H1 (cell line): ENCODE data around the gene CD247. TPM values are rescaled to one million over a fixed set of nuclear protein-coding genes. Genes with fewer than 3 reads are reported as not detected.

ENCODE experiments used
- CTCF ChIA-PET: fragments of 300-600 bp; sonication (Branson Sonifier 250); formaldehyde crosslinking; loops from one replicate; lab custom pipeline; 2021; ENCODE audit not compliant: partially characterized antibody; lab: Charles Lee
- POLR2A ChIA-PET: fragments of 300-600 bp; sonication (Branson Sonifier 250); formaldehyde crosslinking; loops from one replicate; lab custom pipeline; 2021; ENCODE audit warnings: inconsistent platforms; ENCODE audit not compliant: partially characterized antibody; lab: Charles Lee
- DNase-seq, 2 experiments: peaks; one replicate each; pipeline versions ENCODE4 v3.0.0 to v3.0.0-alpha.2; 2010 to 2022; ENCODE audit warnings: low spot score in 2 of 2, low read depth in 1 of 2, mixed read lengths in 1 of 2
- FAIRE-seq: peaks from 2 replicates; lab custom pipeline; 2011; peaks lifted over from hg19 to GRCh38; lab: Jason Lieb, UNC
- H2AFZ ChIP-seq: 2 replicates; pipeline ENCODE4 v1.8.1; 2012; ENCODE audit warnings: low read length, inconsistent platforms
- H2AK5ac ChIP-seq: 2 replicates; pipeline ENCODE4 v1.6.1; 2013; ENCODE audit warnings: low read depth, low read length
- H2BK120ac ChIP-seq: replicated peaks from 2 replicates; pipeline ENCODE3; 2013; ENCODE audit warnings: low read depth, low read length, inconsistent platforms
- H2BK12ac ChIP-seq: 2 replicates; pipeline ENCODE4 v1.6.1; 2013; ENCODE audit warnings: low read depth, low read length
- H2BK15ac ChIP-seq: 2 replicates; pipeline ENCODE4 v1.6.1; 2013; ENCODE audit warnings: low read length
- H2BK20ac ChIP-seq: 2 replicates; pipeline ENCODE4 v1.6.1; 2013; ENCODE audit warnings: low read length
- H2BK5ac ChIP-seq: 2 replicates; pipeline ENCODE4 v1.6.1; 2013; ENCODE audit warnings: low read depth, low read length
- H3K14ac ChIP-seq: 2 replicates; pipeline ENCODE4 v1.6.1; 2013; ENCODE audit warnings: inconsistent platforms; ENCODE audit not compliant: insufficient read length
- H3K18ac ChIP-seq: 2 replicates; pipeline ENCODE4 v1.6.1; 2013; ENCODE audit warnings: low read length; ENCODE audit errors: extremely low read depth
- H3K23ac ChIP-seq: 2 replicates; pipeline ENCODE4 v1.6.1; 2013; ENCODE audit warnings: inconsistent platforms; ENCODE audit not compliant: insufficient read length
- H3K23me2 ChIP-seq: 2 replicates; pipeline ENCODE4 v1.6.1; 2013; ENCODE audit warnings: low read depth, low read length
- H3K27ac ChIP-seq: 2 replicates; pipeline ENCODE4 v1.6.1; 2011; ENCODE audit warnings: low read depth, low read length, inconsistent platforms
- H3K27me3 ChIP-seq, 4 experiments: replicated peaks in 1 of 4; 1 replicate in 1 of 4; 2 replicates in 3 of 4; pipeline versions ENCODE4 v1.6.1 to v1.8.1; 2011 to 2013; ENCODE audit warnings: low read length in 3 of 4, mild to moderate bottlenecking in 3 of 4, inconsistent platforms in 2 of 4, mixed read lengths in 2 of 4, moderate library complexity in 1 of 4; ENCODE audit not compliant: control insufficient read depth in 3 of 4, insufficient read depth in 3 of 4; ENCODE audit errors: extremely low read depth in 1 of 4
- H3K36me3 ChIP-seq, 4 experiments: 2 replicates each; pipeline versions ENCODE4 v1.6.1 to v1.8.1; 2011 to 2013; ENCODE audit warnings: mild to moderate bottlenecking in 4 of 4, low read length in 3 of 4, moderate library complexity in 2 of 4, control low read depth in 1 of 4, inconsistent platforms in 1 of 4; ENCODE audit not compliant: insufficient read depth in 4 of 4, control insufficient read depth in 2 of 4
- H3K4ac ChIP-seq: replicated peaks from 2 replicates; pipeline ENCODE3; 2013; ENCODE audit warnings: low read length, low read depth, mixed read lengths, inconsistent platforms; ENCODE audit not compliant: insufficient read length
- H3K4me1 ChIP-seq, 4 experiments: replicated peaks in 1 of 4; 1 replicate in 1 of 4; 2 replicates in 3 of 4; pipeline versions ENCODE4 v1.6.1 to v1.8.1; 2011 to 2013; ENCODE audit warnings: low read length in 3 of 4, inconsistent platforms in 2 of 4, mixed read lengths in 1 of 4; ENCODE audit not compliant: insufficient read depth in 4 of 4, control insufficient read depth in 3 of 4
- H3K4me2 ChIP-seq, 2 experiments: 2 replicates each; pipeline versions ENCODE4 v1.6.1 to v1.8.1; 2011 to 2013; ENCODE audit warnings: low read depth in 2 of 2, low read length in 2 of 2, control low read depth in 1 of 2, inconsistent platforms in 1 of 2, mild to moderate bottlenecking in 1 of 2; ENCODE audit not compliant: insufficient read depth in 1 of 2
- H3K4me3 ChIP-seq, 4 experiments: fragments of 200-600, 300-600 bp in 1 of 4; sonication (generic), shearing (Covaris generic), sonication (Bioruptor Twin) in 1 of 4; 2 replicates each; pipeline versions ENCODE4 v1.5.1 to v1.8.1; 2011 to 2016; ENCODE audit warnings: low read length in 4 of 4, low read depth in 3 of 4, control low read depth in 2 of 4, inconsistent platforms in 2 of 4, mild to moderate bottlenecking in 2 of 4, mixed read lengths in 1 of 4, moderate library complexity in 1 of 4; ENCODE audit not compliant: insufficient read depth in 2 of 4; ENCODE audit errors: extremely low read depth in 1 of 4
- H3K56ac ChIP-seq: replicated peaks from 2 replicates; pipeline ENCODE3; 2013; ENCODE audit warnings: low read depth, mild to moderate bottlenecking, mixed read lengths, low read length, inconsistent platforms; ENCODE audit not compliant: insufficient read length
- H3K79me1 ChIP-seq: 2 replicates; pipeline ENCODE4 v1.6.1; 2013; ENCODE audit warnings: low read depth, low read length, control low read depth
- H3K79me2 ChIP-seq, 2 experiments: 2 replicates each; pipeline versions ENCODE4 v1.6.1 to v1.8.1; 2012 to 2013; ENCODE audit warnings: low read length in 2 of 2, mild to moderate bottlenecking in 2 of 2, inconsistent platforms in 1 of 2; ENCODE audit not compliant: insufficient read depth in 2 of 2, control insufficient read depth in 1 of 2
- H3K9ac ChIP-seq, 4 experiments: replicated peaks in 1 of 4; 1 replicate in 1 of 4; 2 replicates in 3 of 4; pipeline versions ENCODE4 v1.6.1 to v1.8.1; 2011 to 2013; ENCODE audit warnings: low read depth in 3 of 4, low read length in 3 of 4, control low read depth in 2 of 4, mild to moderate bottlenecking in 2 of 4, moderate library complexity in 2 of 4, inconsistent platforms in 1 of 4; ENCODE audit errors: extremely low read depth in 1 of 4
- H3K9me3 ChIP-seq, 2 experiments: 2 replicates each; pipeline versions ENCODE4 v1.6.1 to v1.8.1; 2012 to 2013; ENCODE audit warnings: mild to moderate bottlenecking in 2 of 2, moderate library complexity in 2 of 2, control low read depth in 1 of 2, inconsistent platforms in 1 of 2, low read depth in 1 of 2, low read length in 1 of 2, mixed read lengths in 1 of 2; ENCODE audit not compliant: insufficient read depth in 2 of 2
- H4K20me1 ChIP-seq, 2 experiments: replicated peaks in 1 of 2; 2 replicates each; pipeline versions ENCODE3 to v1.8.1; 2011 to 2013; ENCODE audit warnings: inconsistent platforms in 2 of 2, low read length in 2 of 2, mild to moderate bottlenecking in 1 of 2; ENCODE audit not compliant: insufficient read depth in 2 of 2, control insufficient read depth in 1 of 2
- H4K5ac ChIP-seq: 2 replicates; pipeline ENCODE4 v1.6.1; 2013; ENCODE audit warnings: low read length, low read depth, mixed read lengths, inconsistent platforms; ENCODE audit not compliant: insufficient read length
- H4K8ac ChIP-seq: 2 replicates; pipeline ENCODE4 v1.8.0; 2013; ENCODE audit warnings: mild to moderate bottlenecking, moderate library complexity, low read length, inconsistent platforms; ENCODE audit not compliant: insufficient read depth; ENCODE audit errors: extremely low read depth
- H4K91ac ChIP-seq: replicated peaks from 2 replicates; pipeline ENCODE3; 2013; ENCODE audit warnings: low read length, mixed read lengths, inconsistent platforms; ENCODE audit not compliant: insufficient read length
- HDAC2 ChIP-seq, 2 experiments: fragments of 300-600 bp in 1 of 2; sonication (generic) in 1 of 2; IDR thresholded peaks; 2 replicates each; pipeline ENCODE4 v1.6.1; 2011 to 2012; ENCODE audit warnings: low read depth in 2 of 2, low read length in 2 of 2, mild to moderate bottlenecking in 2 of 2, moderate library complexity in 2 of 2, borderline replicate concordance in 1 of 2, inconsistent platforms in 1 of 2
- WGBS, 2 experiments: shearing (Covaris generic) in 1 of 2; methylation state at CpG; one replicate each; pipeline versions ENCODE4 v1.1.6 to v1.1.7; 2013 to 2015; ENCODE audit warnings: low lambda C conversion rate in 2 of 2, mixed read lengths in 2 of 2, inconsistent platforms in 1 of 2, low coverage in 1 of 2, missing lambda C conversion rate in 1 of 2; ENCODE audit not compliant: insufficient replicate concordance in 2 of 2, insufficient coverage in 1 of 2, insufficient read length in 1 of 2; ENCODE audit errors: extremely low coverage in 1 of 2, missing lambda C conversion rate in 1 of 2; 5-methylcytosine and 5-hydroxymethylcytosine counted together
- polyA plus RNA-seq, 7 experiments: library from polyadenylated mRNA; depleted of rRNA in 3 of 7; stranded (reverse) in 5 of 7; unstranded in 2 of 7; fragments of >200 nt in 5 of 7; fragments of 200-250 nt in 2 of 7; gene quantifications; 1 replicate in 5 of 7; 2 replicates in 1 of 7; 4 replicates in 1 of 7; pipeline versions ENCODE4 v1.2.1 to v1.2.3, GENCODE V29; 2011 to 2013; ENCODE audit warnings: missing spikeins in 2 of 7, mixed read lengths in 2 of 7
- total RNA-seq: library from RNA; stranded (reverse); fragmentation: NEBNext Ultra II Directional; extraction: Animal tissue kit (Norgen Biotek cat#: 25700); gene quantifications from 2 replicates; pipeline ENCODE4 v1.2.1, GENCODE V29; 2021

CD247 gene
- total and polyA plus RNA-seq, 2 of the 8 experiments (the other 6 are each of a cell fraction or from before 2014, with no cell fraction given) = 2.0 to 2.2 TPM

DNA sequence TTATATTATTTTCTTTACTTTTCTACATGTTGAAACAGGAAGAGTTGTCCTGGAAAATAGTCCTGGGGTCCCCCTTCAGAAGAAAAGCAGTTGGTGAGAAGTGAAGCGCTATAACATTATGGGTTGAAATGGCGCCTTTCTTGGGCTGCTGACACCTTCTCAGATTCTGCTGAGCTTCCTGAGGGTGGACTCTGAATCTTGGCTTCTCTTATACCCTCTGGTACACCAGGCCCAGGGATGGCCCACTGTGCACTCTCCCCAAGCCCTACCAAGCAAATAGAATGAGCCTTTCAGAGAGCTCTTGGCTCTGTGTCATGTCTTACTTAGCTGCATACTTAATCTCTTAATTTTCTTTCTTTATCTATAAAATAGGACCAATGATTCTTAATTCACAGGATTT is 42.3 kb downstream of the CD247 start:
- Histone ChIP-seq H2BK15ac (no peak overlapping the region), H4K8ac (no peak overlapping the region), H3K9ac (no peak overlapping the region), H2BK5ac (no peak overlapping the region), H2AK5ac (no peak overlapping the region), H3K4me1 (peaks cover 0 to 2% (median 0%) of the 10 kb centered on the region in 4 experiments; a peak in 1 of 7 replicates), H3K23ac (no peak overlapping the region), H3K56ac (no peak overlapping the region), H4K91ac (no peak overlapping the region), H3K27me3 (no peaks in the 10 kb centered on the region), H2AFZ (no peak overlapping the region), H3K79me2 (no peaks in the 10 kb centered on the region), H3K23me2 (no peaks in the 10 kb centered on the region), H3K36me3 (no peaks in the 10 kb centered on the region), H4K20me1 (no peaks in the 10 kb centered on the region), H3K9me3 (no peaks in the 10 kb centered on the region), H3K14ac (no peak overlapping the region), H3K4ac (no peak overlapping the region), H2BK12ac (no peak overlapping the region), H3K27ac (no peak overlapping the region), H2BK120ac (no peak overlapping the region), H3K18ac (no peak overlapping the region), H2BK20ac (no peak overlapping the region), H3K4me2 (no peak overlapping the region), H3K79me1 (no peaks in the 10 kb centered on the region), H4K5ac (no peak overlapping the region), H3K4me3 (no peak overlapping the region)
- POLR2A ChIA-PET = no interaction called here
- TF ChIP-seq HDAC2 (IDR thresholded peaks at IDR 0.05; ENCODE audit: borderline replicate concordance in 1 of 2, low read depth in 2 of 2, low read length in 2 of 2) = no peak
- WGBS, 2 experiments = 100% methylated on average over 2 of the region's 2 CpGs; no CpG with 5 or more reads in 1 of the 2 experiments
- CTCF ChIA-PET = interaction anchor here (0.8 to 1.5 kb wide), 6 partner anchors 11 to 75 kb away, joined by 3 to 6 read pairs (median 4); no protein-coding TSS in a partner anchor
- DNase-seq = no peak
- FAIRE-seq = no peak
